Muscle of leg (tissue), 11 donors: Measurements from ENCODE around the gene ACSF2. TPM values are rescaled to one million over a fixed set of nuclear protein-coding genes. Genes with fewer than 3 reads are reported as not detected.

Experiments used
- DNase-seq: peaks from one replicate; pipeline ENCODE4 v3.0.0; 2013
- H3K27ac ChIP-seq: one replicate; pipeline ENCODE4 v1.5.1; 2013; ENCODE audit warnings: mild to moderate bottlenecking, low read length, control low read depth
- H3K27me3 ChIP-seq: one replicate; pipeline ENCODE4 v1.6.1; 2013; ENCODE audit warnings: low read length; ENCODE audit not compliant: control insufficient read depth, insufficient read depth
- H3K36me3 ChIP-seq: one replicate; pipeline ENCODE4 v1.6.1; 2013; ENCODE audit warnings: low read length; ENCODE audit not compliant: control insufficient read depth, insufficient read depth
- H3K4me1 ChIP-seq: one replicate; pipeline ENCODE4 v1.6.1; 2013; ENCODE audit warnings: low read length; ENCODE audit not compliant: control insufficient read depth, insufficient read depth
- H3K4me3 ChIP-seq: one replicate; pipeline ENCODE4 v1.5.1; 2013; ENCODE audit warnings: low read length, control low read depth
- H3K9me3 ChIP-seq: replicated peaks from 2 replicates; pipeline ENCODE4 v1.6.1; 2013; ENCODE audit warnings: low read depth, low read length; ENCODE audit not compliant: control insufficient read depth
- WGBS: methylation state at CpG from one replicate; pipeline ENCODE4 v1.1.5; 2013; ENCODE audit warnings: missing lambda C conversion rate; ENCODE audit not compliant: insufficient coverage; 5-methylcytosine and 5-hydroxymethylcytosine counted together
- polyA plus RNA-seq, 8 donors: library from polyadenylated mRNA; unstranded; fragments of 120-200 nt; gene quantifications; one replicate each; pipeline versions ENCODE4 v1.2.1 to v1.2.3, GENCODE V29; 2013; ENCODE audit warnings: inconsistent platforms in 1 of 8, low replicate concordance in 1 of 8; ENCODE audit not compliant: insufficient read length in 8 of 8, insufficient read depth in 1 of 8
- total RNA-seq: library from RNA; stranded (reverse); fragments of 120-200 nt; gene quantifications from one replicate; pipeline ENCODE4 v1.2.4, GENCODE V29; 2013

ACSF2 gene
- total and polyA plus RNA-seq, 9 donors = 60.4 to 81.6 (median 65.8) TPM

- H3K27ac ChIP-seq = peak overlapping the region; percentile 54
- peaks cover 20% of the 10 kb centered on the region for H3K4me1 ChIP-seq
- no peaks in the 10 kb centered on the region for H3K27me3 ChIP-seq
- H3K4me3 ChIP-seq = no peak overlapping the region
- peaks cover 51% of the 10 kb centered on the region for H3K36me3 ChIP-seq
- 0% methylated on average over 1 of the region's 7 CpGs for WGBS
- H3K9me3 ChIP-seq = no peaks in the 10 kb centered on the region
- DNase-seq = peak; percentile 93
Measured at GRCh38 chr17:50482516-50482915, 56.5 kb downstream of the ACSF2 start.

- WGBS = 85% methylated on average over 5 of the region's 5 CpGs
- Histone ChIP-seq H3K4me3 (no peak overlapping the region), H3K36me3 (peaks cover 54% of the 10 kb centered on the region), H3K9me3 (no peaks in the 10 kb centered on the region), H3K4me1 (peaks cover 14% of the 10 kb centered on the region), H3K27me3 (no peaks in the 10 kb centered on the region), H3K27ac (no peak overlapping the region)
- no peak for DNase-seq
Measured at GRCh38 chr17:50483266-50483665, 57.2 kb downstream of the ACSF2 start.

DNA sequence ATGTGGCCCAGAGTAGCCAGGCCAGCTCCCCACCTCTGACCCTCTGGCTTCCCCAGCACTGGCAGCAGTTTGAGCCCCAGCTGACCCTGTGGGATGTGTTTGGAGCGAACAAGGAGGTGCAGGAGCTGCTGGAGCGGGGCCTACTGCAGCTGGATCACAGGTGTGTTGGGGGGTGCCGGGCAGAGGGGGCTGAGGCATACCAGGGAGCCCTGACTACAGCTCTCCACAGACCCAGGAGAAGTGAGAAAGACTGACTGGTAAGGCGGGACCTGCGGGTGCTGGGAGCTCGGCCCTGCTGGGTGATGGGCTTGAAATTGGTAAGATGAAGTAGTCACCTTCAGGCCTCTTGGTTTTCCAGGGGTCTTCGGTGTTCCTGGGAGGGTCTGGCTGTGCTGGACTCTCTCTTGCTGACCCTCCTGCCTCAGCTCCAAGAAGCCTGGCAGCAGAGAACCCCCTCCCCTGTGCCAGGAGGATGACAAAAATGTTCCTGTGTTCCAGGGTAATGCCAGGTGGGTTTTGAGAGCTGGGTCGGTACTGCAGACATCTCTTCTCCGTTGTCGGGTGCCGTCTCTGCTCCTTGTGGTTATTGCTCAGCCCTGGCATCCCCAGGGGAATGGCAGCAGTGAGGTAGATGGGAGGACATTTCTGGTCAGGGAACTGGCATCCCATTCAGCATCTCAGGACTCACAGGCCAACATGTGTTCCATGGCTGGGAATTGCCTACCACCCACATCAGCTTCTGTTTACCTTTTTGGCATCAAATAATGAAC is 58.6 kb downstream of the ACSF2 start:
- 89% methylated on average over 6 of the region's 11 CpGs for WGBS
- Histone ChIP-seq H3K4me1 (peaks cover 11% of the 10 kb centered on the region), H3K27me3 (no peaks in the 10 kb centered on the region), H3K27ac (no peak overlapping the region), H3K4me3 (no peak overlapping the region), H3K36me3 (peaks cover 54% of the 10 kb centered on the region), H3K9me3 (no peaks in the 10 kb centered on the region)
- DNase-seq = no peak

GRCh38 chr17:50487213-50488096 is 61.4 kb downstream of the ACSF2 start:
- peaks cover 34% of the 10 kb centered on the region for H3K36me3 ChIP-seq
- 90% methylated on average over 12 of the region's 17 CpGs for WGBS
- H3K27me3 ChIP-seq = no peaks in the 10 kb centered on the region
- no peak for DNase-seq
- H3K4me3 ChIP-seq = no peak overlapping the region
- peaks cover 4% of the 10 kb centered on the region for H3K4me1 ChIP-seq
- no peak overlapping the region for H3K27ac ChIP-seq
- H3K9me3 ChIP-seq = no peaks in the 10 kb centered on the region

DNA sequence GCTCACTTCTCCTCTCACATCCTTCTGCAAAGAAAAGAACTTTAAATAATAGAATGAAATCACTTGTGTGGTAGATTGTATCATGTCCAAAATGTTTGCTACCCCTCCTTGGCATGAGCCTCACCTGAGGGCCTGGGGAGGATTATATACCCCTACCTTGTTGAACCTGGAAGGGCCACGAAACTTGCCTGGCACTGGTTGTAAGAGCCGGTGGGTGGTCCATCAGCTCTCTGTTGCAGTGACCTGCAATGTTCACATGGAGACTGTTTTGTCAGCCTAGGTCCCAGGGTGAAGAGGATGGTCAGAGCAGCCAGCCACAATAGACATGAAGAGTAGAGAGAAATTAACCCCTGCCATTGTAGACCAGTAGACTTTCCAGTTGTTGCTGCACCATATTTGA is 62.9 kb downstream of the ACSF2 start:
- Histone ChIP-seq H3K27ac (no peak overlapping the region), H3K36me3 (peaks cover 25% of the 10 kb centered on the region), H3K27me3 (no peaks in the 10 kb centered on the region), H3K9me3 (no peaks in the 10 kb centered on the region), H3K4me1 (no peaks in the 10 kb centered on the region), H3K4me3 (no peak overlapping the region)
- DNase-seq = no peak
- 100% methylated on average over 1 of the region's 2 CpGs for WGBS

- Histone ChIP-seq H3K9me3 (no peaks in the 10 kb centered on the region), H3K27ac (no peak overlapping the region), H3K4me3 (no peak overlapping the region), H3K4me1 (no peaks in the 10 kb centered on the region), H3K27me3 (peaks cover 3% of the 10 kb centered on the region), H3K36me3 (peaks cover 5% of the 10 kb centered on the region)
- DNase-seq = no peak
- whole genome bisulfite sequencing = no CpG with 5 or more reads among the region's 1 CpG
Measured at GRCh38 chr17:50491505-50491904, 65.5 kb downstream of the ACSF2 start.

DNA sequence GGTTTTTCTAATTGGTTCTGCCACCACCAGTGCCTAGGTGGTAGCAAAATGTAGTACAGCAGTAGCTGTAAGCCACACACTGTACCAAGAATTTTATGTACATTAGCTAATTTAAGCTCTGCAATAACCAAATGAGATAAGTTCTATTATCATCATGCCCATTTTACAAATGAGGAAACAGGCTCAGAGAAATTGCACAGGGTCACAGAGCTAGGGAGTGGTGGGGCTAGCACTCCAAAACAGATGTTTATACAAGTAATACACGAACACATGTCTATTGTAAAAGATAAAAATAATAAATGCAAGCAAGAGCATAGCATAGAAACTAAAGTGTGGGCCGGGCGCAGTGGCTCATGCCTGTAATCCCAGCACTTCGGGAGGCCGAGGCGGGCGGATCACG is 66.2 kb downstream of the ACSF2 start:
- no CpG with 5 or more reads among the region's 8 CpGs for WGBS
- H3K36me3 ChIP-seq = peaks cover 4% of the 10 kb centered on the region
- no peaks in the 10 kb centered on the region for H3K9me3 ChIP-seq
- DNase-seq = no peak
- H3K4me3 ChIP-seq = no peak overlapping the region
- no peaks in the 10 kb centered on the region for H3K4me1 ChIP-seq
- H3K27ac ChIP-seq = no peak overlapping the region
- peaks cover 3% of the 10 kb centered on the region for H3K27me3 ChIP-seq

GRCh38 chr17:50493744-50494143 is 67.7 kb downstream of the ACSF2 start:
- H3K9me3 ChIP-seq = no peaks in the 10 kb centered on the region
- no peak for DNase-seq
- H3K27me3 ChIP-seq = peaks cover 6% of the 10 kb centered on the region
- H3K4me1 ChIP-seq = no peaks in the 10 kb centered on the region
- no peaks in the 10 kb centered on the region for H3K36me3 ChIP-seq
- WGBS = 25% methylated on average over 2 of the region's 3 CpGs
- no peak overlapping the region for H3K4me3 ChIP-seq
- no peak overlapping the region for H3K27ac ChIP-seq

- WGBS = no CpG with 5 or more reads among the region's 8 CpGs
- no peak for DNase-seq
- H3K27me3 ChIP-seq = peaks cover 6% of the 10 kb centered on the region
- no peak overlapping the region for H3K27ac ChIP-seq
- no peaks in the 10 kb centered on the region for H3K9me3 ChIP-seq
- no peaks in the 10 kb centered on the region for H3K4me1 ChIP-seq
- no peaks in the 10 kb centered on the region for H3K36me3 ChIP-seq
- H3K4me3 ChIP-seq = no peak overlapping the region
Measured at GRCh38 chr17:50495217-50495823, 69.3 kb downstream of the ACSF2 start.

DNA sequence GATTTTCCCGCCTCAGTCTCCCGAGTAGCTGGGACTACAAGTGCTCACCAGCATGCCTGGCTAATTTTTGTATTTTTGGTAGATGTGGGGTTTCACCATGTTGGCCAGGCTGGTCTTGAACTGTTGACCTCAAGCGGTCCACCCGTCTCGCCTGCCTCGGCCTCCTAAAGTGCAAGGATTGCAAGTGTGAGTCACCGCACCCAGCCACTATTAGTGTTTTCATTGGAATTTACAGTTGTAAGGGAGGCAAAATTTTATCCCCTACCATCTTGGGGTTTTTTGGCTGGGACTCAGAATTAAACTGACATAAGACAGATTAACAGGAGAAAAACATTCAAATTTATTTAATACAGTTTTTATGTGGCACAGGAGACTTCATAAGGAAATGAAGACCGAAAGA is 69.9 kb downstream of the ACSF2 start:
- Histone ChIP-seq H3K36me3 (no peaks in the 10 kb centered on the region), H3K4me1 (no peaks in the 10 kb centered on the region), H3K27me3 (peaks cover 6% of the 10 kb centered on the region), H3K27ac (no peak overlapping the region), H3K4me3 (no peak overlapping the region), H3K9me3 (no peaks in the 10 kb centered on the region)
- 76% methylated on average over 2 of the region's 8 CpGs for WGBS
- DNase-seq = no peak
